Gastrocnemius medialis (tissue), 4 donors: ENCODE results near the gene ADAMTSL2.

Experiments used
- CTCF ChIP-seq, 5 experiments: fragments of 450-650 bp in 3 of 5; fragments of 200-600 bp in 2 of 5; sonication (generic) in 2 of 5; IDR thresholded peaks in 4 of 5; conservative IDR thresholded peaks in 1 of 5; 1 replicate in 4 of 5; 2 replicates in 1 of 5; pipeline ENCODE4 v1.5.1; 2016 to 2019; ENCODE audit warnings: antibody characterized with exemption in 5 of 5, mild to moderate bottlenecking in 3 of 5, moderate library complexity in 3 of 5
- POLR2A ChIP-seq, 2 donors: fragments of 450-650 bp; IDR thresholded peaks; one replicate each; pipeline ENCODE4 v1.6.1; 2017; ENCODE audit warnings: antibody characterized with exemption in 2 of 2, mild to moderate bottlenecking in 2 of 2, moderate library complexity in 2 of 2

- TF ChIP-seq CTCF (IDR thresholded peaks at IDR 0.05 in 4 of 5, conservative IDR thresholded peaks at IDR 0.05 in 1 of 5) (no peak), POLR2A (IDR thresholded peaks at IDR 0.05) (no peak)
These were observed 5.6 kb upstream of the ADAMTSL2 start for GRCh38 chr9:133528876-133529241.
